ENCODE measurements around the gene LRP2BP. TPM values are rescaled to one million over a fixed set of nuclear protein-coding genes. Genes with fewer than 3 reads are reported as not detected.

The LRP2BP gene
- total RNA-seq, 2 experiments from 2014 or later, result 2.7 to 3.1 TPM

DNA sequence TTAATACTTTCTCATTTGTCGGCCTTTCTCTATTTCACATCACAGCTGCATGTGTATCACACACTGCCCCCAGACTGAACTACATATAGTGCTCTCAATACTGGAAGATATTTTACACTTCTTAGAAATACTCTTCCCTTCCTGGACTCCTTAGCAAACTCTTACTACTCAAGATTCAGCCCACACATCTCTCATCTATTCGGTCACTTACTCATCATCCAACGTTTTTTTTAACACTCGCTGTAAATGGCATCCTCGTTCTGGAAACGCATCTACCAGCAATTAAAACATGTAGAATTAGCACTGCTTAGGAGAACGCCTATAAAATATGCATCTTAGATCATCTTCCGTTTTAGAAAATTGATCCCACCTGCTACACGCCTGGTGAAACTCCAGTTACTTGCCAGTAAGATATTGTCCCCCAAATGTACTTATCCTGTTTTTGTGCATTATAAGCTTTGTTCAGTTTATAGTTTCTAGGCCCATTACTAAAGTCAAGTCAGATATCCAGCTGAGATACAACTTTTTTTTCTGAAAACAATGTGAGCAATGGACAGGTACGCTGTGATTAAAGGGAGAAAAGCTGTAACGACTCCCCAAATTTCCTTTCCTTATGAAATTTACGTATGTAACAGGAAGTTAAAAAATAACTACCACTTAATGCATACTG, 1.0 kb downstream of the LRP2BP start:
- H3K27me3 Mint-ChIP-seq, result no peaks in the 10 kb centered on the region
- no peak for TF ChIP-seq CTCF (IDR thresholded peaks at IDR 0.05)
- ATAC-seq (ENCODE audit: poor library complexity) (no peak), DNase-seq (peak in 2 of 14 experiments; percentile 16 to 21)
- Histone ChIP-seq H3K9me3 (ENCODE audit: control insufficient read depth in 1 of 2, insufficient read depth in 1 of 2, low read length in 2 of 2) (no peaks in the 10 kb centered on the region), H3K4me1 (ENCODE audit: insufficient read depth, low read length) (peaks cover 11% of the 10 kb centered on the region), H3K27ac (ENCODE audit: low read depth in 1 of 2, low read length in 2 of 2) (peak overlapping the region in 1 of 2 donors; percentile 97), H3K36me3 (ENCODE audit: insufficient read depth, low read length) (no peaks in the 10 kb centered on the region), H3K27me3 (ENCODE audit: control insufficient read depth in 1 of 2, insufficient read depth in 2 of 2, low read length in 2 of 2) (no peaks in the 10 kb centered on the region), H3K4me3 (ENCODE audit: low read length) (peak overlapping the region; percentile 88)
- H3K27ac Mint-ChIP-seq, result peak overlapping the region; percentile 92
- no peaks in the 10 kb centered on the region for H3K9me3 Mint-ChIP-seq
- POLR2A ChIA-PET, result interaction anchor here (0.9 to 4.9 kb wide), 8 partner anchors 10 to 1890 kb away, joined by 3 to 88 read pairs (median 11); partner anchors contain the start of genes CYP4V2, ING2, SNX25 and UFSP2
- intact Hi-C loops (cut with DNase I, micrococcal nuclease), result loop anchor here (5.0 to 10.0 kb wide), 3 partner anchors 192 to 1890 kb away; partner anchors contain the start of genes CFAP97 (in 1 of the 2), CYP4V2 (in 1 of the 2) and ING2 (in 1 of the 2)
- peaks cover 17% of the 10 kb centered on the region for H3K4me1 Mint-ChIP-seq (ENCODE audit: low read depth)
- CTCF ChIA-PET, result interaction anchor here (0.6 kb wide), 1 partner anchor 33 kb away, joined by 3 read pairs; no protein-coding TSS in a partner anchor
- H3K36me3 Mint-ChIP-seq (ENCODE audit: low read depth), result peaks cover 14% of the 10 kb centered on the region
- H3K4me3 Mint-ChIP-seq, result peak overlapping the region; percentile 92

DNA sequence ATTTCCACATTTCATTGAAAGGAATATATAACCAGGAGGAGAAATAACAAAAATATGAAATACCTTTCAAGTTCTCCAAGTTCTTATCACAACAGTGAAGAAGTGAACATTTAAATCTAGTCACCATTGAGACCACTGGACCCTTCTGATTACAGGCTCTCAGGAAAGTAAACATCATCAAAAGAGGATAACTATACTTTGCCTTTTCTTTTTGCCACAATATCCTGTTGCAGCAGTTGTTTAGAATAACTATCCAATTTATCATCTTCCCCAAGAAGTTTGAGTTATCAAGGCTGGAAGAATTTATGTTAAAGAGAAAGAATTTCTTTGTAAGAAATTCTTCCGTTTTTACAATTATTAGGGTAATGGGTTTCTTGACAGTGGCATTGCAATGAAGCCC, 3.6 kb downstream of the LRP2BP start:
- H3K4me3 ChIP-seq (ENCODE audit: low read length), result no peak overlapping the region
- peaks cover 10% of the 10 kb centered on the region for H3K4me1 ChIP-seq (ENCODE audit: insufficient read depth, low read length)
- ATAC-seq (ENCODE audit: poor library complexity) (no peak), DNase-seq (no peak)
- H3K27ac Mint-ChIP-seq, result no peak overlapping the region
- no peak overlapping the region for H3K4me3 Mint-ChIP-seq
- POLR2A ChIA-PET, result no interaction called here
- CTCF ChIA-PET, result no interaction called here
- no peaks in the 10 kb centered on the region for H3K9me3 Mint-ChIP-seq
- TF ChIP-seq CTCF (IDR thresholded peaks at IDR 0.05), result no peak
- intact Hi-C loops (cut with DNase I, micrococcal nuclease), result loop anchor here in 1 of 2 experiments (10.0 kb wide), 2 partner anchors 803 to 1887 kb away; partner anchors contain the start of genes CYP4V2 and ING2
- H3K27me3 ChIP-seq (ENCODE audit: control insufficient read depth in 1 of 2, insufficient read depth in 2 of 2, low read length in 2 of 2), result no peaks in the 10 kb centered on the region
- no peaks in the 10 kb centered on the region for H3K36me3 ChIP-seq (ENCODE audit: insufficient read depth, low read length)
- H3K9me3 ChIP-seq (ENCODE audit: control insufficient read depth in 1 of 2, insufficient read depth in 1 of 2, low read length in 2 of 2), result no peaks in the 10 kb centered on the region
- H3K27ac ChIP-seq (ENCODE audit: low read depth in 1 of 2, low read length in 2 of 2), result no peak overlapping the region
- H3K36me3 Mint-ChIP-seq (ENCODE audit: low read depth), result peaks cover 5% of the 10 kb centered on the region
- no peaks in the 10 kb centered on the region for H3K27me3 Mint-ChIP-seq
- H3K4me1 Mint-ChIP-seq (ENCODE audit: low read depth), result peaks cover 15% of the 10 kb centered on the region

DNA sequence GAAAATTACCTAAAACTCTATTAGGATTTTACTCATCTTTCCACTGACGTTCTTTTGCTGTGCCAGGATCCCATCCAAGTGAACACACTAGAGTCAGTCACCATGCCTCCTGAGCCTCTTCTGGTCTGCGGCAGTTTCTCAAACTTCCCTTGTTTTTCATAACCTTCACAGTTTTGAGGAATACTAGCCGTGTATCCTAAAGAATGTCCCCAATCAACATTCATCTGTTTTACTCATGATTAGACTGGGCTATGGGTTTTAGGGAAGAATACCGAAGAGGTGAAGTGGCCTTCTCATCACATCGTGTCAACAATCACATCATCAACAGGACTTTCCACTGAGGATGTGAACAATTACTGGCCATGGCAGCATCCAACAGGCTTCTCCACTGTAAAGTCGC, 4.8 kb downstream of the LRP2BP start:
- peaks cover 5% of the 10 kb centered on the region for H3K36me3 Mint-ChIP-seq (ENCODE audit: low read depth)
- peaks cover 10% of the 10 kb centered on the region for H3K4me1 Mint-ChIP-seq (ENCODE audit: low read depth)
- no peak for TF ChIP-seq CTCF (IDR thresholded peaks at IDR 0.05)
- no peak overlapping the region for H3K27ac Mint-ChIP-seq
- Histone ChIP-seq H3K9me3 (ENCODE audit: control insufficient read depth in 1 of 2, insufficient read depth in 1 of 2, low read length in 2 of 2) (no peaks in the 10 kb centered on the region), H3K4me3 (ENCODE audit: low read length) (no peak overlapping the region), H3K4me1 (ENCODE audit: insufficient read depth, low read length) (peaks cover 3% of the 10 kb centered on the region), H3K36me3 (ENCODE audit: insufficient read depth, low read length) (no peaks in the 10 kb centered on the region), H3K27me3 (ENCODE audit: control insufficient read depth in 1 of 2, insufficient read depth in 2 of 2, low read length in 2 of 2) (no peaks in the 10 kb centered on the region), H3K27ac (ENCODE audit: low read depth in 1 of 2, low read length in 2 of 2) (no peak overlapping the region)
- no peaks in the 10 kb centered on the region for H3K9me3 Mint-ChIP-seq
- POLR2A ChIA-PET, result no interaction called here
- ATAC-seq (ENCODE audit: poor library complexity) (no peak), DNase-seq (no peak)
- peaks cover 3% of the 10 kb centered on the region for H3K27me3 Mint-ChIP-seq
- intact Hi-C loops (cut with DNase I, micrococcal nuclease), result loop anchor here in 1 of 2 experiments (10.0 kb wide), 2 partner anchors 804 to 1886 kb away; partner anchors contain the start of genes CYP4V2 and ING2
- CTCF ChIA-PET, result no interaction called here
- H3K4me3 Mint-ChIP-seq, result no peak overlapping the region

Data from CD4-positive, alpha-beta T cell (primary cell).